Measurements from ENCODE around the gene DMKN.
A peak's percentile ranks its signal among the peaks of the same experiment; 100 is the strongest.

DMKN gene

DNA sequence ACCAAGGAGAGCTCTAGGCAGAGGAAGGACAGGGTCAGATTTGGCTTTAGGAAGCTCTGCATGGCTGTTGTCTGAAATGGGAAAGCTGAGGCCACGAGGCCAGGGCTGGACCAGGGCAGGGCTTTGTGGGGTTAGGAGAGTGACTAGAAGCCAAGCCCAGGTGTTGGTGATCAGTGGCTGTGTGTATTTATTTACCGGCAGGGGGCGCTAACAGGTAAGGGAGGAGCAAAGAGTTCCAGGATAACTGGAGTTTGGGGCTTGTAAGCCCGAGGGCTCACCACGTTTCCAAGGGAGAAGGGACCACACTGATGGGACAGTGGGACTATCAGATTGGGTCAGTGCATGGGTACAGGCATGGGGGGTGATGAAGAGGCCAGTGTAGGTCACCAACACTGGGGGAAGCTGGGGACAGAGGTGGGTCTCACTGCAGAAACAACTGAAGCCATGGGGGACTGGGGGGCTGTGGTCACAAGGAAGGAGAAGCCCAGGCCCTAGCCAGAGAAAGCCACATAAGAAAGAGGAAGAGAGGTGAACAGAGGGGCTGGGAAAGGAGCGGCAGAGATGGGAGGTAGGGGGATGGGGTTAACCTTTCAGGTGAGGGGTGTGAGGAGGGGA is 35.8 kb upstream of the DMKN start:
- peak in 1 of 2 experiments; percentile 41 for DNase-seq (ENCODE audit: low read depth in 2 of 2)

DNA sequence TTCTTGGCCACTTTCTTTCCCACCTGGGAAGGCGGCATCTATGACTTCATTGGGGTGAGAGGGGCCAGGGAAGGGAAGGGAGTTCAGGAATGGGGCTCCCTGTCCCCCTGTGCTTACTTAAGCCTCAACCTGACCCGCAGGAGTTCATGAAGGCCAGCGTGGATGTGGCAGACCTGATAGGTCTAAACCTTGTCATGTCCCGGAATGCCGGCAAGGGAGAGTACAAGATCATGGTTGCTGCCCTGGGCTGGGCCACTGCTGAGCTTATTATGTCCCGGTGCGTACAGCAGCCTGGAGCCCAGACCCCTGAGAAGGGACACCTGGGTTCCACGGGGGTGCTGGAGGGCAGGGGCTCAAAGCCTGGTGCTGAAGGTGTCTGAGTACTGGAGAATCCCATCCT is 33.1 kb upstream of the DMKN start:
- no peak for DNase-seq (ENCODE audit: low read depth in 2 of 2)

DNA sequence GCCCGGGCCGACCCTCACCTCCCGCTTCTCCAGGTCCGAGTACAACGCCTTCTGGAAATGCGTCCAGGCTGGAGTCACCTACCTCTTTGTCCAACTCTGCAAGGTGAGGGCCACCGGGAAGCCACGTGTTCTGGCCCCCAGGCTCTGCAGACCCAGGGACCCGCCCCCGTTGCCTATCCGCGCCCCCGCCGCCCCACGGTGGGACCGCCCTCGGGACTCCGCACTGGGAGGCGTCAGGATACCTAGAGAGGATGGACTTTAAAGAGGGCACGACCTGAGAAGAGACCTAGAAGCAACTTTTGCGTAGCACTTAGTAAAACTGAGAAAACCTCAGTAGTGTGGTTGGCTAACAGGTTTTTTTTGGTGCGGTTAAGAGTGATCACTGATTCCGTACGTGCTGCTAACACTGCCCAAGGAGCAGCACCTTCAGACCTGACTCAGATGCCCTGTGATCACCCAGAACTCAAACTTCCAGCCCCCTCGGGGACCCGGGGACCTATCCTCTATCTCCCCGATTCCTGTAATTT is 32.5 kb upstream of the DMKN start:
- DNase-seq (ENCODE audit: low read depth in 2 of 2), result peak; percentile 52 to 75

DNA sequence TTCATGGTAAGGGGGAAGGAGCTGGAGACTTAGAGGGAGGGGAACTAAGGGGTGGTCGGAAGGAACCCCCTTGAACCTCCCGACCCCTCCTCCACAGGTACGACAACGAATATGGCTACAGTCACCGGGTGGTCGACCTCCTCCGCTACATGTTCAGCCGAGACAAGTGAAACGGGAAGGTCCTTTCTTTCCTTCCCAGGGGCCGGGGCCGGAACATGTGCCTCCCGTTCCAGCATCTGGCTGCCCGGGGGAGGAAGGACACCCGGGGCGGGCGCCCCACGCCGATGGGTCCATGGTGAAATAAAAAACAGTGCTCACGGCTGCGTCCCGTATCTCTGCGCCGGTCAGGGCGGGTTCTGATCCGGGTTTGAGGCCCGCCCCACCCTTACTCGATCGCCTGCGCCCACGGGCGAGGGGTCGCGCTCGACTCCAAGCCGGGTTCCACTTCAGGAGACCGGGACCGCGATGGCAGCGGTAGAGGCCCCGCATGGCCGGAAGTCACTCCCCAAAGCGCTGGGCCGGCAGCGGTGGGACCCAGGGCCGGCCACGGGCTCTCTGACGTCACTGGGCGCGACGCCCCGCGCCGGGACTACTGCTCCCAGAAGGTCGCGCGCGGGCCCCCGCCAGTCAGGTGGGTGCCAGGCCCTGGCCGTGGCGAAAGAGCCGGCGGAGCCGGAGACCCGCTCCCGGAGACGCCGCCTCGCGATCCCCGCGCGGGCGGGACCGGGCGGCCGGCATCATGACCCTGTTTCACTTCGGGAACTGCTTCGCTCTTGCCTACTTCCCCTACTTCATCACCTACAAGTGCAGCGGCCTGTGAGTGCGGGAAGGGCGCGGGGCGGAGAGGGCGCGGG is 31.8 kb upstream of the DMKN start, which contains the start of gene TMEM147:
TSS of gene TMEM147 (plus strand) at position 626 of the 854 bp plus-strand sequence. CDS start at position 740, 114 bp downstream.
- DNase-seq (ENCODE audit: low read depth in 2 of 2), result peak; percentile 74 to 81

DNA sequence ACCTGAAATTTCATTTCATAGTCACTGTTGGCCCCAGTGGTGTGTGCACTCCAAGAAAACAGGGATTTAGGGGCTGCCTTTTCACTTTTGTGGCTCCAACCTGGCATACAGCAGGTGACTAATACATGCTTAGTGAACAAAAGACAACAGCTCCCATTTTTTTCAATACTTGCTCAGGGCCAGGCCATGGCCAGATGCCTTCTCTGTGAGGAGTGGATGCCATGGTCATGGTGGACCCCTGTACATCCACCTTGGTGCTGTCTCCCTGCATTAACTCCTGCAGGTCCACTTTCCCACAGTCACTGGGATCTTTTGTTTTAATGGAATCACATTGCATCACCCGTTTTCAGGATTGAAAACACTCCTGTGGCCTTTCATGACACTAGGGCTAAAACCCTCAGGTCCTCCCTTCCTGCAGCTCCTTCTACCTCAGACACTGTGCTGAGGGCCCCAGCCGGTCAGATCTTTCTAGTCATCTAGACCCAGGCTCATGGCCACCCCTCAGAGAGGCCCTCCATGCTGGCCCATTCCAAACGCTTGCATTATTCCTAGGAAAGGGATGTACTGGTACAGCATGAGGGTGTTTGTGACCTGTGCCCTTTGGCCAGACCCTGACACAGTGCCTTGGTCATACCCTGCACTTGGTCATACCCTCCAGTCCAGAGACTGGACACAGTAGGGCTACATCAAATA is 30.8 kb upstream of the DMKN start:
- DNase-seq (ENCODE audit: low read depth in 2 of 2), result no peak

DNA sequence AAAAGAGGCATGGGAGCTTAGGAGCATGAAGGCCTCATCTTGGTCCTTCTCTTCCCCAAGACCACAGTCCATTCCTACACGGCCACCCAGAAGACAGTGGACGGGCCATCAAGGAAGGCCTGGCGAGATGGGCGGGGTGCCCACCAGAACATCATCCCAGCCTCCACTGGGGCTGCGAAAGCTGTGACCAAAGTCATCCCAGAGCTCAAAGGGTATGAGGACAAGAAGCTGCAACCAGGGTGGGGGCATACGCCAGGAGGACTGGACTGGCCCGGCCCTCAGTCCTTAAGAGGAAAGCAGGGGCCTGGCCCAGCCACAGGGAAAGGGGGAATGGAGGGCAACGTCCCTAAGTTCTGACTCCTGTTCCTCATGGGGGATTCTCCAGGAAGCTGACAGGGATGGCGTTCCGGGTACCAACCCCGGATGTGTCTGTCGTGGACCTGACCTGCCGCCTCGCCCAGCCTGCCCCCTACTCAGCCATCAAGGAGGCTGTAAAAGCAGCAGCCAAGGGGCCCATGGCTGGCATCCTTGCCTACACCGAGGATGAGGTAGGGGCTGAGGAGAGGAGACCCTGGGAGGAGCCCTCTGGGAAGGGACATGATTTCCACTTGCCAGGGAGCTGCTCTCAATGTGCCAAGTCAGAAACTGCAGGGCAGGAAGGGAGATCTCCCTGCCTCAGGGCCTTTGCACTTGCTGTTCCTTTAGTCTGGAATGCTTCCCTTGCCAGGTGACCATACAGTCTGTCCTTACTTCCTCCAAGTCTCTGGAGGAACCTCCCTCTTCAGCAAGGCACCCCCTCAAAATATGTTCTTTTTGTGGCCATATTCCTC is 30.0 kb upstream of the DMKN start:
- DNase-seq (ENCODE audit: low read depth in 2 of 2), result no peak

DNA sequence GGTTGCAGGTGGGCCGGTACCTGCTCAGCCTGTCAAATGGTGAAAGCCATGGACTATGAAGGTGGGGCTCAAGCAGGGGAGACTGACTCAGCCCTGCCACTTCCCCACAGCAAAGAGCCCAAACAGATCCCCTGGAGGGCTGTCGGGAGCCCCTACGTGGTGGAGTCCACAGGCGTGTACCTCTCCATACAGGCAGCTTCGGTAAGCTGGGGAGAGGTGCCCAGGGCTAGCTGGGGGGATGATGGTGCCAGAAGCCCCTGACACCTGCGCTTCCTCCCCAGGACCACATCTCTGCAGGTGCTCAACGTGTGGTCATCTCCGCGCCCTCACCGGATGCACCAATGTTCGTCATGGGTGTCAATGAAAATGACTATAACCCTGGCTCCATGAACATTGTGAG is 28.8 kb upstream of the DMKN start:
- DNase-seq (ENCODE audit: low read depth in 2 of 2), result no peak

DNA sequence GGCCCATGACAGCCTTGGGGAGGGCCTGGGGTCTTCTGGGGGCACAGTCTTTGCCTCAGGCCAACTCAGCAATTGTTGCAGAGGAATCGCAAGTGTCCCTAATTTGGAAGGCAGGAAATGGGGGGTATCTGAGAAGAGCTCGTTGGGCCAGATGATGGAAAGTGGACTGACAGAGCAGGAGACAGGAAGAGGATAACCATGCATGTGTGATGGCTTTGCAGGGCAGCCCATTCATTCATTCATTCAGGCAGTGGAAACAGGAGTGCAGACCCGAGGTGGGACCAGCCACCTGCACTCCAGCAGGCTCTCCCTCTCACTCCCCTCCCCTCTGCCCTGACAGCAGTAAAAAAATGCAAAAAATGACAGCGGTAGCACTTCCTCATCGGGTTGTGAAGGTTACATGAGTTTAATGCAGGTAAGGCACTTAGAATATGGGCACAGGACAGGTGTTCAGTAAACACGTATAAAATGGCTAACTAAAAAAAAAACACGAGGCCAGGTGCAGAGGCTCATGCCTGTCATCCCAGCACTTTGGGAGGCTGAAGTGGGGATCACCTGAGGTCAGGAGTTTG is 27.0 kb upstream of the DMKN start:
- DNase-seq (ENCODE audit: low read depth in 2 of 2), result no peak

DNA sequence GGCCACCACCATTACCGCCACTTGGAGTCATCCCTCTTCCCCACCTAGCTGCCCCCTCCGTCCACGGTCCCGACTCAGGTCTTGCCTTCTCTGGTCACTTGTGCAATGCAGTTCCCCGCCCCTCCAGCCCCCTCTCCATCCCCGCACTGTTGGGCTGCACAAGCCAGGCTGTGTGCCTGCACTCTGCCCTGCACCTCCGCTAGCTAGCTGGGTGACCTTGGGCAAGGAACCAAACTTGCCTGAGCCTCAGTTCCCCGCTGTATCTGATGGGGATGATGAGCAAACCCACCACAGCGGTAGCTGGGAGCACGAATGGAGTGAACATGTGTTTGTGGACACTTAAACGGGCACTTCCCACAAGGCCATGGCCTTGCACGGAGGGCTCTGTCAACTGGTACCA is 26.4 kb upstream of the DMKN start:
- no peak for DNase-seq (ENCODE audit: low read depth in 2 of 2)

DNA sequence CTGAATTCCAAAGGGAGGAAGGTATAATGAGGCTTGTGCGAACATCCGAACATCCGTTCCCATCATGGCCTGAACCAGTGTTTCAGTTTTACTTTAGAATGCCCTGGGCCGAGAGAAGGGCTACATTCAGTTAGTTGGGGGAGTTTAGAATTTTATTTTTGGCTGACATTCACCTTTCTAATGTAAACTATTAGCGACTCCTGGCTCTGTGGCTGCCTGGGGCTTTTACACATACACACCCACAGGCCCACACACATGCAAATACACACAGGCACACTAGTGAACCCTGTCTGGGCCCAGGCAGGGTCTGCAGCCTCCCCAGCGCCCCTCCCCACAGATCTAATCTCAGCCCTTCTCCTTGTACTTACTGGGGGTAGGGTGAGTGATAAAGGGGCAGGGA is 25.9 kb upstream of the DMKN start:
- no peak for DNase-seq (ENCODE audit: low read depth in 2 of 2)

DNA sequence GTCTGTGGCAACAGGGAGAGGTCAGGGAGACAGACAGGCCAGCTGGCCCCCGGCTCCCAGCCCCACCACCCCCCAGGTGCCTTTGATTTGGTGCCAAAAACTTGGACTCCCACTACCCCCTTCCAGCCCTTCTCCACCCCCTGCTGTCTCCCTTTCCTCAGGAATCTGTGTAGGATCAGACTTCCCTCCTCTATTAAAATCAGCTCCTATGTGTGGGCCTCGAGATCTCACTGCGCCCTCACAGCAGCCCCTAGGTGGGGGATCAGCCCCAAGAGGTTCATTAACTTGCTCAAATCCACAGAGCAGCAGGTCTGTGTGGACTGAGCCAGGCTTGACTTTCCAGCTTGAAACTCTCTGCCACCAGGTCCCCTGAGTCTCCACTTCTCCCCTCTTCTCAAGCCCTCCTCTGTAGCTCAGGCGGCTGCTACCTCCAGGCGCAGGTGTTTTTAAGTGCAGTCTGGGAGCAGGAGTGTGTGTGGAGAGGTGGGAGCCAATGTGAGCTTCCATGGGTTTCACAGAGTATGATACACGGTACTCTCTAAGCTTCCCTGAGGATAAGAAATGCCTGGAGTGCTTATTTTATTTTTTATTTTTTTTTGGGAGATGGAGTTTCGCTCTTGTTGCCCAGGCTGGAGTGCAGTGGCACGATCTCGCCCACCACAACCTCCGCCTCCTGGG is 21.5 kb upstream of the DMKN start:
- no peak for DNase-seq (ENCODE audit: low read depth in 2 of 2)

DNA sequence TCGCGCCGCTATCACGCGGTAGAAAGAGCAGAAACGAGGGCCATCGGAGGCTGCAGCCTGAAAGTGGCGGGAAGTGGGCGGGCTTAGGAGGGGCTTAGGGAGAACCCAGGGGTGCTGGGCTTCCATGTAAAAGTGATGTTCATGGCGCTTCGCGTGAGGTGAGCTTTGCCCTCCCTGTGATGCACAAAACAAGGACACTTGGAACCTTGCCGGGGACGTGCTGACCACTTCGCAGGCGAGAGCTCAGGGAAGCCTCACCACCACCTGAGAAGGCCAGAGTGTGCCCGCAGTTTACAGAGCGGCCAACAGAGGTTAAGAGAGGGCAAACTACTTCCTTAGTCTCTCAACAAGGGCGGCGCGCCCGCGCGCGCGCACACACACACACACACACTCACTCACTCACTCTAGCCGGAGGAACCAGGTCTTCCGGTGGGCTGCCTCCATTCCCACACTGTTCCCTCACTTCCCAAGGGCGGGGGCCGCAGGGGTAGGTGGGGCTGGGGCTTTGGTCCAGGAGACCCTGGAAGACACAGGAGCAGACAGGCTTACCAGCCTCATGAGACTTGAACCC is 20.5 kb upstream of the DMKN start:
- DNase-seq (ENCODE audit: low read depth in 2 of 2), result peak in 1 of 2 experiments; percentile 15

DNA sequence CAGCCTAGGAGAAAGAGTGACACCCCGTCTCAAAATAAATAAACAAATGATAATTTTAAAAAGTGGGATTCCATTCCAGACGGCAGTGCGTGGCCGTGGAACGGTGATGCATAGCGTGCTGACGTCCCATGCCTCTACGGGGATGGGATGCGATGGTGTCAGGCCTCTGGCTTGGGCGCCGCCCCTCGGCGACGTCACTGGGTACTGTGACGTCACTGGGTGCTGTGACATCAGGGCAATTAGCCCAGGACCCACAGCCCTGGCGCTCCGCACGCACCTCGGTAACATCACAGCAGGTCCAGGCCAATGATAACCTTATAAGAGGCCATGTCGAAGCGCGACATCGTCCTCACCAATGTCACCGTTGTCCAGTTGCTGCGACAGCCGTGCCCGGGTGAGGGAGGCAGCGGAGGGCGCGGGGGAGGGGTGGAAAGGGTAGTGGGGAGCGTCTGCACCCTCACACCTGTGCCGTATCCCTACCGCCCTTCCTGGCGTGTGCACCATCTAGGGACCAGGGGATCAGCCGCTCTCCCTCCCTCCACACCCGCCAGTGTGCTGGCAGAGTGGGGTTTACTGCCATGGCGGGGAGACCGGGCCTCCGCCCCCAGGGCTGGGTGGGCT is 19.9 kb upstream of the DMKN start, which contains the start of gene GAPDHS:
TSS of gene GAPDHS (plus strand) at position 256 of the 621 bp plus-strand sequence. CDS start at position 328, 72 bp downstream.
- DNase-seq (ENCODE audit: low read depth in 2 of 2), result no peak

DNA sequence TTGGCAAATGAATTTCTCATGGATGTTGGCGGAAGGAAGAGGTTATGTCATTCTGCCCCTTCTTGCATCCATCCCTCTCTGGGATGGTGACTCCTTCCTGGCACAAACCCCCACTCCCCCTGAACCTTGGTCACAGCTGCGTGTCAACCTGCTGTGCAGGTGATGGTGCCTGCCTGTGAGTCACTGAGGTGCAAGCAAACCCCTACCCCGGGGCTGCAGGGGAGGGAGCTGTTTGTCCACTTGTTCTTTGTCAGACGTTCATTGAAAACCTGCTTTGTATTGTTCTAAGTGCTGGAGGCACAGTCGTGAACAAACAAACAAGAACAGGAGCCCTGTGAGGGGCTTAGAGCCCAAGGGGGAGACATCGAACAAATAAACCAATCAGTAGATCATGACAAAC is 17.8 kb upstream of the DMKN start:
- no peak for DNase-seq (ENCODE audit: low read depth in 2 of 2)

DNA sequence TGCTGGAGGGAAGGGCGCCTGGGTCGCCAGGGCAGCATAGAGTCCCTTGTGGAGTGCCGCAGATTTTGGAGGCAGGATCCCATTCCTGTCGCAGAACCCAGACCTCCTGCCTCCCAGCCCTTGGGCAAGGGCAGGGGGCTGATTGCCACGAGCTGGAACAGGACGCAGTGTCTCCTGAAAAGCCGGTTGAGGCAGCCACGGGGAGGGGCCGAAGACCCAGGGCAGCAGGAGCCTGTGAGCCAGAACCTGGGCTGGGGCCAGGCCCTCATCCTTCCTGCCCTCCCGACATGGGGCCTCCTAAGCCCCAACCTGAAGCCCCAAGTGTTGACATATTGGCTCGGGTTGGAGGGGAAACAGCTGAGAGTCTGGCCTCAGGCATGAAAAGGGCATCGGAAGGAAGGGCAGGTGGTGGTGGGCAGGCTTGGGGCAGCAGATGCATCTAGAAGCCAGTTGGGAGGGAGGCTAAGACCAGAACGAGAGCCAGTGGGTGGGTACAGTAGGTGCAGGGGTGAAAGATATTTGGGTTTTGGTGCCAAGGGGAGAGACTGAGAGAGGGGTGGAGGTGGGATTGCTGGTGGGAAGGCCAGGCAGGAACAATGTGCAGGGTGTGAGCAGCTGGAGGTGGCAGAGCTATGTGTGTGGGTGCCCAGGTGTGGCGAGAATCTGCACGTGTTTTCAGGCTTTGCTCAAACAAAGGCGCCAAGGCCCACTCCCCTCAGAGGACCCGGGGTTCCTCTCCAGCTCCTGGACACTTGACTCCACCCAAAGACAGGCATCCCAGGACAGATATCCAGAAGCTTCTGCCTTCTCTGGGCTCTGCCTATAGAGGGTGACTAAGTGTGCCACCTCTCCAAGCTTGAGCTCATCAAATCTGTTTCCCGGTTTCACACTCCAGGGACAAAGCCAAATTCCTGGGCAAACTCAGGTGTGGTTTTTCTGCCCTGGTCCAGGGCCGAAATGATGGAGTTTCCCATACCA is 16.1 kb upstream of the DMKN start:
- DNase-seq (ENCODE audit: low read depth in 2 of 2), result no peak

DNA sequence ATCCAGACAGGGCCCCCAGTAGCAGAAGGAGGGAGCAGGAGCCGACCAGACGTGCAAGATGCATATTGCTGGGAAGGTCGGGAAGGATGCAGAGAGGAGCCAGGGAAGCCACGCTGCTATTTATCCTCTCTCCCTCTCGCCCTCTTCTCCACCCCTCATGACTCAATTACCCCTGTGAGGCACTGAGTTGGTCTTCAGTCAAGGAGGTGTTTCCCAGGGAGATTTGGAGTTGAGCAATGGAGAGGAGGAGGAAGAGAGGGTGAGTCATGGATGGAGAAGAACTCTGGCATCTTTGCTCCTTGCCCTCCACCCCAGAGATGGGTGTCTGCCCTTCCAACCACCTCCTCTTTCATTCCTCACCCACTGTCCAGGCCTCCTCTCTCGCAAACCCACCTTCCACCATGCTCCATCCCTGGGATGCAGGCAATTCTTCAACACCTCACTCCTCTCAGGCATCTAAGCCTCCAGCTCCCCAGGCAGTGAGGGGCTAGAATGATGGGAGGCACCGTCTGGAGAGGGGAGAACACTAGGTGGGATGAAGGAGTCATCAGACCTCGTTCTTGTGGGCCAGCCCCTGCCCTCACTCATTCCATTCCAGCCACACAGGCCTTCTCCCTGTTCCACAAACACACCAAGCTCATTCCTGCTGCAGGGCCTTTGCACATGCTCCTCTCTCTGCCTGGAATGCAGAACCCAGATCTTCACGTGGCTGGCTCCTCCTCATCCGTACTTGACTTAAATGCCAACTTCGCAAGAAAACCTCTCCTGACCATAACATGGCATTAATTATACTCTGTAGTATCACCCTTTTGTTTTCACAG is 15.0 kb upstream of the DMKN start, which contains the start of gene SBSN:
TSS of gene SBSN (minus strand) at position 94 of the 821 bp plus-strand sequence. CDS start at position 64, 30 bp downstream.
- no peak for DNase-seq (ENCODE audit: low read depth in 2 of 2)

DNA sequence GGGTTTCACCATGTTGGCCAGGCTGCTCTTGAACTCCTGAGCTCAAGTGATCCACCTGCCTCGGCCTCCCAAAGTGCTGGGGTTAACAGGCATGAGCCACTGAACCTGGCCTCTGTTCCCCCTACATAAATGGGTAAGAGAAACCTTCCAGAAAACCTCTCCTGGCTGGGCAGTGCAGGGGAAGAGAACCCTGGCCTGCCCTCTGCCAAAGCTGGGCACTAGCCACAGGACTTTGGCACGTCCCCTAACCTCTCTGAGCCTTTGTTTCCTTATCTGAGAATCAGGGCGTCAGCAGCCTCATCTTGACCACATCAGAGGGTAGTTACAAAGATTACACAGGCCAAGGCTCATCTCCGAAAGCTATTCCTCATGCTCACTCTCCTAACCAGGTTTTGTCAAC is 12.4 kb upstream of the DMKN start:
- DNase-seq (ENCODE audit: low read depth in 2 of 2), result no peak

Data from stimulated activated CD4-positive, alpha-beta T cell treated with anti-CD3 and anti-CD28 coated beads, Interleukin-12 subunit alpha, Interleukin-12 subunit beta, amount 100 ng/mL, for 24 hours (primary cell).